ENCODE data around the gene TAAR2. TPM values are rescaled to one million over a fixed set of nuclear protein-coding genes. Genes with fewer than 3 reads are reported as not detected.
"Not testable (repeated sequence)": the region's sequence is repeated elsewhere in the genome, so short reads cannot be mapped to it uniquely, and the experiment has no call there.

Gene TAAR2
- total RNA-seq, 1 donor from 2014 or later = not detected

GRCh38 chr6:132612449-132613108 is 11.5 kb downstream of the TAAR2 start:
- no peak for DNase-seq

GRCh38 chr6:132611616-132612015 is 12.5 kb downstream of the TAAR2 start:
- DNase-seq = no peak

GRCh38 chr6:132607544-132608233 is 16.4 kb downstream of the TAAR2 start:
- DNase-seq = no peak

- no peak for DNase-seq
Observed at GRCh38 chr6:132604635-132605152, 19.4 kb downstream of the TAAR2 start.

GRCh38 chr6:132600900-132601299 is 23.2 kb downstream of the TAAR2 start:
- DNase-seq = not testable (repeated sequence)

GRCh38 chr6:132598473-132598872 is 25.6 kb downstream of the TAAR2 start:
- no peak for DNase-seq

GRCh38 chr6:132596201-132596600 is 27.9 kb downstream of the TAAR2 start:
- DNase-seq = no peak

- DNase-seq = no peak
Observed at GRCh38 chr6:132592855-132593254, 31.2 kb downstream of the TAAR2 start.

- no peak for DNase-seq
Observed at GRCh38 chr6:132590362-132590761, 33.7 kb downstream of the TAAR2 start.

GRCh38 chr6:132589454-132589853 is 34.6 kb downstream of the TAAR2 start, which contains the start of gene TAAR5:
TSS of gene TAAR5 (minus strand) at chr6:132589741. CDS start at chr6:132589686, 55 bp downstream.
- no peak for DNase-seq

GRCh38 chr6:132587424-132587823 is 36.7 kb downstream of the TAAR2 start:
- DNase-seq = no peak

GRCh38 chr6:132584698-132585097 is 39.4 kb downstream of the TAAR2 start:
- no peak for DNase-seq

- no peak for DNase-seq
Observed at GRCh38 chr6:132571774-132572173, 52.3 kb downstream of the TAAR2 start.

GRCh38 chr6:132570221-132570777 is 53.8 kb downstream of the TAAR2 start, which contains the start of gene TAAR6:
TSS of gene TAAR6 (plus strand) at chr6:132570322. CDS start at chr6:132570322, 0 bp downstream.
- no peak for DNase-seq

GRCh38 chr6:132569170-132569569 is 54.9 kb downstream of the TAAR2 start:
- DNase-seq = peak; percentile 16

- no peak for DNase-seq
Observed at GRCh38 chr6:132568611-132569010, 55.5 kb downstream of the TAAR2 start.

GRCh38 chr6:132567566-132567965 is 56.5 kb downstream of the TAAR2 start:
- no peak for DNase-seq

Other genes with a start within 250 kb of the TAAR2 start
- 18.6 TPM for gene MOXD1, start 222.8 kb downstream of the TAAR2 start, total RNA-seq
- gene STX7, start 111.2 kb downstream of the TAAR2 start, total RNA-seq = 84.5 TPM
- gene TAAR9, start 86.0 kb downstream of the TAAR2 start, total RNA-seq = 0.31 TPM
- gene TAAR8, start 71.6 kb downstream of the TAAR2 start, total RNA-seq = not detected
- not detected for gene TAAR6, start 54.0 kb downstream of the TAAR2 start, total RNA-seq
- gene TAAR5, start 34.5 kb downstream of the TAAR2 start, total RNA-seq = not detected
- not detected for gene TAAR1, start 34.9 kb upstream of the TAAR2 start, total RNA-seq
- gene VNN1, start 89.8 kb upstream of the TAAR2 start, total RNA-seq = not detected
- gene VNN2, start 133.6 kb upstream of the TAAR2 start, total RNA-seq = 0.94 TPM
- gene SLC18B1, start 174.4 kb upstream of the TAAR2 start, total RNA-seq = 16.4 TPM
- 772 TPM for gene RPS12, start 190.3 kb upstream of the TAAR2 start, total RNA-seq